Ovary (tissue), 3 donors: Measurements from ENCODE around the gene EIF2B4.

ENCODE experiments used
- CTCF ChIP-seq, 3 donors: fragments of 450-650 bp in 2 of 3; fragments of 200-600 bp in 1 of 3; IDR thresholded peaks; one replicate each; pipeline versions ENCODE4 v1.5.1 to v1.8.0; 2016 to 2022; ENCODE audit warnings: antibody characterized with exemption in 3 of 3, mild to moderate bottlenecking in 1 of 3
- POLR2A ChIP-seq: fragments of 450-650 bp; IDR thresholded peaks from one replicate; pipeline ENCODE4 v1.6.1; 2017; ENCODE audit warnings: antibody characterized with exemption, mild to moderate bottlenecking, moderate library complexity
- donor health status: DM: no; HTN: no; CAD: no.

DNA sequence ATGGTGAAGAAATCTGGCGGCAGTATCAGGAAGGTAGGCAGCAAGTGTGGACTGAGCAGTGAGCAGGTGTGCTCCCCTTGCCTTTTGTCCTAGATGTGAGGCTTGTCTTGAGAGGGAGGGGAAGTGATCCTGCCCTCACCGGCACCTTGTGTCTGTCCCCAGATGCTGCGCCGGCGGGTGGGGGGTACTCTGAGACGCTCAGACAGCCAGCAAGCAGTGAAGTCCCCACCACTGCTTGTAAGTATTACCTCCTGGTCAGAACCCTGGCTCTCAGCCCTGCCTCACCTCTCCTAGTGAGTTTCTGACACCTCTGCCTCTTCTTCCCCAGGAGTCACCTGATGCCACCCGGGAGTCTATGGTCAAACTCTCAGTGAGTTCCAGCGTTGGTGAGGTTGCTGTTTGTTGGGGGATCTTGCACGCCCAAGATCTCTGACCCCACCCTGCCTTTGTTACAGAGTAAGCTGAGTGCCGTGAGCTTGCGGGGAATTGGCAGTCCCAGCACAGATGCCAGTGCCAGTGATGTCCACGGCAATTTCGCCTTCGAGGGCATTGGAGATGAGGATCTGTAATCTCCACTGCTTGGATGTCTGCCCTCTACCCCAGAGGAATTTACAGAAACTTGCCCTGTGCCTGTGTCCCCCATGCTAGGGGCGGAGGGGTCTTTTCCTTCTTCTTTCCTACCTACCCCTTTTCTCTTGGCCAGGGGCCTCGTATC lies 6.2 kb upstream of the EIF2B4 start:
- TF ChIP-seq POLR2A (no peak), CTCF (IDR thresholded peaks at IDR 0.05) (no peak)
